Fibroblast of upper back skin (primary cell): ENCODE measurements around the gene DYRK4.
A peak's percentile ranks its signal among the peaks of the same experiment; 100 is the strongest.

Experiments used
- DNase-seq: peaks from one replicate; pipeline ENCODE4 v3.0.0-alpha.2; 2013

The DYRK4 gene

DNA sequence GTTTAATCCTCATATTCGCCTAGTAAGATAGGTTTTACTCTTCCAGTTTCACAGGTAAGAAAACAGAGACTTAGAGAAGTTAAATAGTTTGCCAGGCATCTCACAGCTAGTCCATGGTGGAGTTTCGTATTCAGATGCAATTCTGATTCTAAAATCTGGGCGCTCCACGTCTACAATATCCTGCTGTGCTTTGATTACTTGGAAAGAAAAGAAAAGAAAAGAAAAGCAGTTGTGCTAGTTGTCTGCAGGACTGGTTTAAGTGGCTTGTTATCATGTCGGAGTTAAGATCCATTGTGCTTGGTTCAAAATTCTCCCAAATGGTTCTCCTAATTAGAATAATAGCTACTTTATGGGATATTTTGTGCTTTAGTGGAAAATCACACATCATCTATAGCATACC lies 68.3 kb downstream of the DYRK4 start:
- DNase-seq: no peak

DNA sequence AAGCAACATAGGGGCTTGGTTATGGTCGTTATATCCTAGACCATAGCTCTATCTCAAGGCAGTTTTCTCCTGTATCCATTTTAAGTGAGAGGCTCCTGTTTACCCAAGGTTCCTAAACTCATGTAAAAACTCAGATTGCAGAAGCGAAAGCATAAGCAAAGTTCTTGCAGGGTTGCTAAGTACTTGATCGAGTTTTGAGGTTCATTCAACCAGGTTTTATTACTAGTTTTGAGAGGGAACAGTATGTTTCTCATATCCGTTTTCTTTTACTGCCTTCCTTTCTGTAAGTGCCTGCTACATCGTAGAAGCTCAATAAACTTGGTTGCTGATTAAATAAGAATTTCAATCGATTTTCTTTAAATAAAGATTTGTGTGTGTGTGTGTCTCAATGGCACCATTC lies 81.7 kb downstream of the DYRK4 start:
- no peak for DNase-seq

DNA sequence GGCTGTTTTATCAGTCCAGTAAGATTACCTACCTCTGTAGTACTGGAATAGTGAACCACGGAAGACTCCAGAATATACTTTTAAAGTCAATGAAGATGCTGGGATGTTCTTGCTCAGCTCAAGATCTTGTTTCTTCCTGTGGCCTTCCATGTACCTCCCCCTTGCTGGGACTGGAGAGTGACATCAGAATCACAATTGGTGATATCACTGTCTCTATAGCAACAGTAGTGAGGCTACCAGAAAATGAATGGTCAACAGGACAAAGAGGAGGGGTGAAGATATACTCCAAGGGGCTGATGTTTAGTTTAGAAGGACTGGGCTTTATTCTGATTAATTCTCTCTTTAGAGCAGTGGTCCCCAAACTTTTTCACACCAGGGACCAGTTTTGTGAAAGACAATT lies 83.0 kb downstream of the DYRK4 start:
- no peak for DNase-seq

- no peak for DNase-seq
Observed at GRCh38 chr12:4648104-4648500, 86.1 kb downstream of the DYRK4 start.

DNA sequence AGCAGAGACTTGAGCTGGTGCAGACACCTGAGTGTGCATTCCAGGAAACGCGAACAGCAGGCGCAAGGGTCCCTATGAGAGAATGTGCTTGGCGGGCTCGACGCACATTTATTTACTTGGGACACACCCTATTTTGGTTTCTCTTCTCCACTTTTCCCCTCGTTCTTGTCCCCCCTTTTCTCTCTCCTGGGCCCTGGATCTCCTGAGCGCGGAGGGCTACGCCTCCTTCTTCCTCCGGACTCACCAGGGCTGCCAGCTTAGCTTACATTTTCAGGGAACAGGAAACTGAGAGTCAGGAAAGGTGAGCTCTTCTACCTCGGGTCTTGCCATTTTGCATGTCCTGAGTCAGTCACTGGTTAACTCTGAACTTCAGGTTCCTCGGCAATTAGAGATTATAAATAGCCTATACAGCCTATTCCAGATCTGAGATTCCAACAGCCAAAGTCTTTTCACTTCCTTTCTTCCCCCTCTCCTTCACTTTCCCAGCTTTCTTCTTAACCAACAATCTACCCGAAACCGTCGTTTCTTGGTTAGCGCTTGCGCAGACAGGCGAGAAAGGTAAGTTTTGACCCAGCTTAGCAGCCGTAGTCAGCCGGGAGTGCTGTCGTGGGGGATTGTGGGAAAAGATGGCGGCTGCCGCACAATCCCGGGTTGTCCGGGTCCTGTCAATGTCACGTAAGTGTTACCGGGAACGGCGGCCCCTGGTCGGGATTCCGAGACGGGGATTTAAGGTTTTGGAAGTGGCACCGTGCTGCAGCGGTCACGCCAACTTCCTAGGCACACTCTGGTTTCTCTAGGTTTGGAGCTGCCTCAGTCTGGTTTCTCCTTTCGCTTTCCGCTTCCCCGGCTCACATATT lies 86.7 kb downstream of the DYRK4 start, which contains the start of the genes AKAP3 and NDUFA9:
Gene AKAP3 (minus strand): TSS at position 551 of the 857 bp plus-strand sequence. CDS start 10,855 bp downstream, outside the sequence.
Gene NDUFA9 (plus strand): TSS at position 614 of the 857 bp plus-strand sequence. CDS start 13 bp downstream, at position 627.
- DNase-seq: peak; percentile 84

DNA sequence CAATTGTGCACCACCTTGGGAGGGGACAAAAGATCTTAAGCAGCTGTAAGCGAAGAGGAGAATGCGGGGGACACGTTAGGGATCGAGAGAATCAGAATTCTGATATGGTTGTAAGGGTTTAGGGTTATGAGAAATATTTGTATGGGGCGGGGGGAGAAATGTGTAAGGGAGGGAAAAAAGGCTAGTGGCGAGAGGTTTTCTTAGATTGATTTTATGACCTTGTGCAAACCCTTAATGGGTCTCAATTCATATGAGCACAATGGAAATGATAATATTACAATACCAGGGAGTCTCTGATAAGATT lies 87.3 kb downstream of the DYRK4 start:
- DNase-seq: no peak

DNA sequence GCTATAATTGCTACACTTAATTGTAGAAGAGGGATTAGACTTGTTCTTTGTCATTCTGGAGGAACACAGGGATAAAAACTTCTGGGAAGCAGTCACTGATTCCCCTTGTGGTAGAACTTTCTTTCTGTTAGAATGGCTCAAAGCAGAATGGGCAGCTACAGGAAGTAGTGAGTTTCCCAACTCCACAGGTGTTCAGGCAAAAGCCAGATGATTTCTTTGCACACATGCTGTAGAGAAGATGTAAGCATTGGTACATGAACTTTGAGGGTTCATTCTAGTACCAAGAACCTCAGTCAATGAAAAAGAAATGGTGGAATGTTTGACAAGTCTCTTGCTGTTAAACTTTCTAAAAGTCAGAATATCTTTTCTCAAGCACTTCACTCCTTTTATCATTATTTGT lies 91.2 kb downstream of the DYRK4 start:
- no peak for DNase-seq

- no peak for DNase-seq
Observed at GRCh38 chr12:4653691-4654090, 91.7 kb downstream of the DYRK4 start.
